Measurements from ENCODE around the gene CXCR3. TPM values are rescaled to one million over a fixed set of nuclear protein-coding genes. Genes with fewer than 3 reads are reported as not detected.
A peak's percentile ranks its signal among the peaks of the same experiment; 100 is the strongest.

Gene CXCR3
- total and polyA plus RNA-seq, 2 of the 13 experiments (the other 11 are each of a cell fraction or from before 2014, with no cell fraction given) = 0.18 TPM; not detected in 1

DNA sequence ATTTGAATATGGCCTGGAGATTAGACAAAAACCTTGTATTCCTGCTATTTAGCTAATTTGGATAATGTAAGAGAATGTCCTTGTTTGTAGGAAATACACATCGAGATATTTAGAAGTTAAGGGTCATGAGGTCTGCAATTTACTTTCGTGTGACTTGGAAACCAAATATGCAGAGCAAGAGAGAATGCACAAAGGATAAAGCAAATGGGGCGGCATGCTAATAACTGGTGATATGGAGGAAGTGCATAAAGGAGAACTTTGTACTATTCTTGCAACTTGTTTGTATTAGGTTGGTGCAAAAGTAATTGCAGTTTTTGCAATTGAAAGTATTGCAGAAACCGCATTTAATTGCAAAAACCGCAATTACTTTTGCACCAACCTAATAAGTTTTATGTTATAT is 7.2 kb upstream of the CXCR3 start:
- intact Hi-C loops (cut with micrococcal nuclease; ENCODE audit: unreplicated experiment) = no loop called here
- no TSS peak for BruUV-seq (replicated peaks)
- ChIA-PET CTCF (ENCODE audit: low intra/inter-chr PET ratio, low total read pairs) (no interaction called here), POLR2A (no interaction called here)
- Histone ChIP-seq H3K9me3 (ENCODE audit: low read length) (no peaks in the 10 kb centered on the region), H3K27me3 (ENCODE audit: control insufficient read depth in 1 of 2, insufficient read depth in 2 of 2, low read length in 2 of 2) (no peaks in the 10 kb centered on the region), H3K4me1 (ENCODE audit: insufficient read depth, low read length) (peaks cover 70% of the 10 kb centered on the region), H3K4me2 (ENCODE audit: low read depth, low read length) (no peak overlapping the region), H3K9ac (ENCODE audit: insufficient read depth, low read depth, low read length) (no peak overlapping the region), H3K79me2 (ENCODE audit: insufficient read depth, low read length) (no peaks in the 10 kb centered on the region), H3K4me3 (replicated peaks in 1 of 3; ENCODE audit: insufficient read depth in 1 of 3, low read depth in 2 of 3, low read length in 3 of 3) (no peak overlapping the region), H4K20me1 (ENCODE audit: insufficient read depth, low read length) (no peaks in the 10 kb centered on the region), H3K27ac (ENCODE audit: extremely low read length, insufficient read depth, low read length) (no peak overlapping the region), H3K36me3 (replicated peaks in 1 of 2; ENCODE audit: control insufficient read depth in 1 of 2, insufficient read depth in 2 of 2, low read length in 2 of 2) (no peaks in the 10 kb centered on the region), H2AFZ (ENCODE audit: low read length) (no peak overlapping the region)
- FAIRE-seq (no peak), ATAC-seq (no peak), DNase-seq (ENCODE audit: low spot score) (peak; percentile 27)
- 34% methylated on average over 5 of the region's 5 CpGs for WGBS (ENCODE audit: low lambda C conversion rate)
- in situ Hi-C loops (cut with HindIII; ENCODE audit: extremely low pct_ligation_motif_present, low pct_unique_long_range_greater_than_20kb) = no loop called here
- TF ChIP-seq, protein P1, sequence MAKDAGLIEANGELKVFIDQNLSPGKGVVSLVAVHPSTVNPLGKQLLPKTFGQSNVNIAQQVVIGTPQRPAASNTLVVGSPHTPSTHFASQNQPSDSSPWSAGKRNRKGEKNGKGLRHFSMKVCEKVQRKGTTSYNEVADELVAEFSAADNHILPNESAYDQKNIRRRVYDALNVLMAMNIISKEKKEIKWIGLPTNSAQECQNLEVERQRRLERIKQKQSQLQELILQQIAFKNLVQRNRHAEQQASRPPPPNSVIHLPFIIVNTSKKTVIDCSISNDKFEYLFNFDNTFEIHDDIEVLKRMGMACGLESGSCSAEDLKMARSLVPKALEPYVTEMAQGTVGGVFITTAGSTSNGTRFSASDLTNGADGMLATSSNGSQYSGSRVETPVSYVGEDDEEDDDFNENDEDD (CRISPR knock-in tag; IDR thresholded peaks at IDR 0.05; ENCODE audit: borderline replicate concordance) = no peak
- TF ChIP-seq, protein P2, sequence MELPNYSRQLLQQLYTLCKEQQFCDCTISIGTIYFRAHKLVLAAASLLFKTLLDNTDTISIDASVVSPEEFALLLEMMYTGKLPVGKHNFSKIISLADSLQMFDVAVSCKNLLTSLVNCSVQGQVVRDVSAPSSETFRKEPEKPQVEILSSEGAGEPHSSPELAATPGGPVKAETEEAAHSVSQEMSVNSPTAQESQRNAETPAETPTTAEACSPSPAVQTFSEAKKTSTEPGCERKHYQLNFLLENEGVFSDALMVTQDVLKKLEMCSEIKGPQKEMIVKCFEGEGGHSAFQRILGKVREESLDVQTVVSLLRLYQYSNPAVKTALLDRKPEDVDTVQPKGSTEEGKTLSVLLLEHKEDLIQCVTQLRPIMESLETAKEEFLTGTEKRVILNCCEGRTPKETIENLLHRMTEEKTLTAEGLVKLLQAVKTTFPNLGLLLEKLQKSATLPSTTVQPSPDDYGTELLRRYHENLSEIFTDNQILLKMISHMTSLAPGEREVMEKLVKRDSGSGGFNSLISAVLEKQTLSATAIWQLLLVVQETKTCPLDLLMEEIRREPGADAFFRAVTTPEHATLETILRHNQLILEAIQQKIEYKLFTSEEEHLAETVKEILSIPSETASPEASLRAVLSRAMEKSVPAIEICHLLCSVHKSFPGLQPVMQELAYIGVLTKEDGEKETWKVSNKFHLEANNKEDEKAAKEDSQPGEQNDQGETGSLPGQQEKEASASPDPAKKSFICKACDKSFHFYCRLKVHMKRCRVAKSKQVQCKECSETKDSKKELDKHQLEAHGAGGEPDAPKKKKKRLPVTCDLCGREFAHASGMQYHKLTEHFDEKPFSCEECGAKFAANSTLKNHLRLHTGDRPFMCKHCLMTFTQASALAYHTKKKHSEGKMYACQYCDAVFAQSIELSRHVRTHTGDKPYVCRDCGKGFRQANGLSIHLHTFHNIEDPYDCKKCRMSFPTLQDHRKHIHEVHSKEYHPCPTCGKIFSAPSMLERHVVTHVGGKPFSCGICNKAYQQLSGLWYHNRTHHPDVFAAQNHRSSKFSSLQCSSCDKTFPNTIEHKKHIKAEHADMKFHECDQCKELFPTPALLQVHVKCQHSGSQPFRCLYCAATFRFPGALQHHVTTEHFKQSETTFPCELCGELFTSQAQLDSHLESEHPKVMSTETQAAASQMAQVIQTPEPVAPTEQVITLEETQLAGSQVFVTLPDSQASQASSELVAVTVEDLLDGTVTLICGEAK (IDR thresholded peaks at IDR 0.05) = peak; percentile 59
- TF ChIP-seq, protein P2 (CRISPR knock-in tag; IDR thresholded peaks at IDR 0.05) = no peak
- peak; percentile 38; the same call in 1 of the 2 replicates for TF ChIP-seq HNF4A (CRISPR knock-in tag; IDR thresholded peaks at IDR 0.05)
- TF ChIP-seq, protein P3, sequence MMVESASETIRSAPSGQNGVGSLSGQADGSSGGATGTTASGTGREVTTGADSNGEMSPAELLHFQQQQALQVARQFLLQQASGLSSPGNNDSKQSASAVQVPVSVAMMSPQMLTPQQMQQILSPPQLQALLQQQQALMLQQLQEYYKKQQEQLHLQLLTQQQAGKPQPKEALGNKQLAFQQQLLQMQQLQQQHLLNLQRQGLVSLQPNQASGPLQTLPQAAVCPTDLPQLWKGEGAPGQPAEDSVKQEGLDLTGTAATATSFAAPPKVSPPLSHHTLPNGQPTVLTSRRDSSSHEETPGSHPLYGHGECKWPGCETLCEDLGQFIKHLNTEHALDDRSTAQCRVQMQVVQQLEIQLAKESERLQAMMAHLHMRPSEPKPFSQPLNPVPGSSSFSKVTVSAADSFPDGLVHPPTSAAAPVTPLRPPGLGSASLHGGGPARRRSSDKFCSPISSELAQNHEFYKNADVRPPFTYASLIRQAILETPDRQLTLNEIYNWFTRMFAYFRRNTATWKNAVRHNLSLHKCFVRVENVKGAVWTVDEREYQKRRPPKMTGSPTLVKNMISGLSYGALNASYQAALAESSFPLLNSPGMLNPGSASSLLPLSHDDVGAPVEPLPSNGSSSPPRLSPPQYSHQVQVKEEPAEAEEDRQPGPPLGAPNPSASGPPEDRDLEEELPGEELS (CRISPR knock-in tag; IDR thresholded peaks at IDR 0.05) = no peak
- TF ChIP-seq, protein P4, sequence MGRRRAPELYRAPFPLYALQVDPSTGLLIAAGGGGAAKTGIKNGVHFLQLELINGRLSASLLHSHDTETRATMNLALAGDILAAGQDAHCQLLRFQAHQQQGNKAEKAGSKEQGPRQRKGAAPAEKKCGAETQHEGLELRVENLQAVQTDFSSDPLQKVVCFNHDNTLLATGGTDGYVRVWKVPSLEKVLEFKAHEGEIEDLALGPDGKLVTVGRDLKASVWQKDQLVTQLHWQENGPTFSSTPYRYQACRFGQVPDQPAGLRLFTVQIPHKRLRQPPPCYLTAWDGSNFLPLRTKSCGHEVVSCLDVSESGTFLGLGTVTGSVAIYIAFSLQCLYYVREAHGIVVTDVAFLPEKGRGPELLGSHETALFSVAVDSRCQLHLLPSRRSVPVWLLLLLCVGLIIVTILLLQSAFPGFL (CRISPR knock-in tag; IDR thresholded peaks at IDR 0.05) = no peak
- TF ChIP-seq, protein P5, sequence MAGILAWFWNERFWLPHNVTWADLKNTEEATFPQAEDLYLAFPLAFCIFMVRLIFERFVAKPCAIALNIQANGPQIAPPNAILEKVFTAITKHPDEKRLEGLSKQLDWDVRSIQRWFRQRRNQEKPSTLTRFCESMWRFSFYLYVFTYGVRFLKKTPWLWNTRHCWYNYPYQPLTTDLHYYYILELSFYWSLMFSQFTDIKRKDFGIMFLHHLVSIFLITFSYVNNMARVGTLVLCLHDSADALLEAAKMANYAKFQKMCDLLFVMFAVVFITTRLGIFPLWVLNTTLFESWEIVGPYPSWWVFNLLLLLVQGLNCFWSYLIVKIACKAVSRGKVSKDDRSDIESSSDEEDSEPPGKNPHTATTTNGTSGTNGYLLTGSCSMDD (CRISPR knock-in tag; IDR thresholded peaks at IDR 0.05) = no peak

All from HepG2 (cell line).